Measurements from ENCODE around the gene KIF3B. TPM values are rescaled to one million over a fixed set of nuclear protein-coding genes. Genes with fewer than 3 reads are reported as not detected.

Gene KIF3B
- total RNA-seq = 10 to 100 TPM; 13.4 to 14.4 TPM
- 53.1 to 72.3 reads per million in 2 donors for total RNA-seq

DNA sequence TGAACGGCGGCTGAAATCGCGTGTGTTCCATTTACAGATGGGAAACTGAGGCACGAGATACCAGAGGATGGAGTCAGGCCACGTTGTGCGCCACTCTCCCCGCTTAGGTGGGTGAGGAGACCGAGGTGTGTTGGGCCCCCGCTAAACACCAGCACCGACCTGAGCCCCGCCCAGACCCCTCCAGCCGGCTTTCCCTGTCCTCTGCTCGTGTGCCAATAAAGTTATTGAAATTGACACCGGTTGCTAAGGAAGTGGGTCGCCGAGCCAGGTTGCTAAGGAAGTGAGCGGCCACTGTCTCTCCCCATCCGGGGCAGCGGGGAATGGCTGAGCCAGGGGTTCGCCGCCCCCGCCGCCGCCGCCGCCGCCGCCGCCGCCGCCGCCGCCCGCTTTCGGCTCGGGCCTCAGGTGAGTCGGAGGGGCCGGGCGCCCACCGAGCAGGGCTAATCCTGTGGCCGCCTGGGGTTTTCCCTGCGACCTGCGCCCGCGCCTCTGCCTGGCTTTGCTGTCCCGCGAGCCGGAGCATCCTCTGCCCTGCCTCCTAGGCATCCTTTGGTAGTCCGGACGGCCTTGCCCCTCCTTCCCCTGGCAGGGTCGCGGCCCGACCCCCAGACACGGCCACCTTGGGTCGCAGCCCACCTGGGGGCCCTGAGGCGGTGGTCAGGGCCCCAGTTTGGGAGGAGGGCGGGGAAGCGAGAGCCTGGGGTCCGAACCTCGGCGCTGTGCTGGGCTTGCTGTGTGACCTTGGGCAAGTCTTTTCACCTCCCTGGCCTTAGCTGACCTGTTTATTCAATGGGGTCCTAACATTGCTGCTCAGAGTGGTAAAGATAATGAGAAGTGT is at the start of gene KIF3B:
Gene KIF3B (plus strand): TSS at position 291 of the 838 bp plus-strand sequence. CDS start 32,127 bp downstream, outside the sequence.
- peak within 1 kb of the TSS; percentile 92 for H3K4me3 Mint-ChIP-seq
- no peaks in the 10 kb centered on the region for H3K9me3 ChIP-seq (ENCODE audit: control insufficient read depth, low read length, poor library complexity, severe bottlenecking)
- peaks cover 26% of the 10 kb centered on the region for H3K4me1 Mint-ChIP-seq
- peaks cover 10% of the 10 kb centered on the region for H3K36me3 Mint-ChIP-seq (ENCODE audit: low read depth)
- ATAC-seq = peak; percentile 93
- H3K27ac Mint-ChIP-seq = peak within 1 kb of the TSS; percentile 90
- no peaks in the 10 kb centered on the region for H3K27me3 Mint-ChIP-seq
- DNase-seq = peak; percentile 70 to 78 (median 75)

- DNase-seq (no peak), ATAC-seq (no peak)
- H3K4me3 Mint-ChIP-seq = no peak overlapping the region
- peaks cover 24% of the 10 kb centered on the region for H3K4me1 Mint-ChIP-seq
- H3K36me3 Mint-ChIP-seq (ENCODE audit: low read depth) = peaks cover 11% of the 10 kb centered on the region
- H3K27me3 Mint-ChIP-seq = no peaks in the 10 kb centered on the region
- no peaks in the 10 kb centered on the region for H3K9me3 ChIP-seq (ENCODE audit: control insufficient read depth, low read length, poor library complexity, severe bottlenecking)
- H3K27ac Mint-ChIP-seq = peak overlapping the region; percentile 49
Measured at GRCh38 chr20:32227744-32228688, 49.4 kb upstream of the KIF3B start.

DNA sequence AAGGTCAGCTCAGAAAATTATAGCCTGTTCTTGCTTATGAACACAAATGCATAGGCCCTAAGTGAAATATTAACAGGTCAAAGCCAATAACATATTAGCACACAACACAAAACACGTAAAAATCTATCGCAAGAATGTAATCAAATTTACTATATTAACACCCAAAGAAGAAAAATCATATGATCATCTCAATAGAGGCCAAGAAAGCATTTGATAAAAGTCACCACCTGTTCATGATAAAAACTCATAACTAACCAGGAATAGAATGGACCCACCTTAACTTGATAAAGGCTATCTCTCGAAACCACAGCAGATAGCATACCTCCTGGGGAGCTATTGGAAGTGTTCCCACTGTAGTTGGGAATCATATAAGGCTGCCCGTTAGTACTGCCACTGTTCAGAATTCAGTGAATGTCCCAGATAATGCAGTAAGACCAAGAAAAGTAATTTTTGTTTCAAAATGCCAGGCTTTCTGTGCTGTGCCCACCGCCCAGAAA is 48.2 kb upstream of the KIF3B start:
- Mint-ChIP-seq H3K27me3 (no peaks in the 10 kb centered on the region), H3K4me3 (no peak overlapping the region), H3K36me3 (ENCODE audit: low read depth) (peaks cover 11% of the 10 kb centered on the region), H3K4me1 (peaks cover 28% of the 10 kb centered on the region), H3K27ac (peak overlapping the region; percentile 49)
- DNase-seq (no peak), ATAC-seq (no peak)
- H3K9me3 ChIP-seq (ENCODE audit: control insufficient read depth, low read length, poor library complexity, severe bottlenecking) = no peaks in the 10 kb centered on the region

DNA sequence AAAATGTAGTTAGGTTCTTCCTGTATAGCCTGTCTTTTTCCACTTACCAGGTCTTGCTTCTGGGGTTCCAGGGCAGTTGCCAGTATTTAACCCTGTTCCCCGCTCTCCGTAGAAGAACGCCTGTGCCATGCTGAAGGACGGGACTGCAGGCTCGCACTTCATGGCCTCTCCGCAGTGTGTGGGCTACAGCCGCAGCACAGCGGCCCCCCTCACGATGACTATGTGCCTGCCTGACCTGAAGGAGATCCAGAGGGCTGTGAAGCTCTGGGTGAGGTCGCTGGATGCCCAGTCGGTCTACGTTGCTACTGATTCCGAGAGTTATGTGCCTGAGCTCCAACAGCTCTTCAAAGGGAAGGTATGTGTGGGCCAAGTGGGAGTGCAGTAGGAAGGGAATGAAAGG is 46.7 kb upstream of the KIF3B start:
- no peak overlapping the region for H3K4me3 Mint-ChIP-seq
- H3K27me3 Mint-ChIP-seq = no peaks in the 10 kb centered on the region
- H3K27ac Mint-ChIP-seq = peak overlapping the region; percentile 100
- peaks cover 13% of the 10 kb centered on the region for H3K36me3 Mint-ChIP-seq (ENCODE audit: low read depth)
- ATAC-seq (no peak), DNase-seq (no peak)
- no peaks in the 10 kb centered on the region for H3K9me3 ChIP-seq (ENCODE audit: control insufficient read depth, low read length, poor library complexity, severe bottlenecking)
- peaks cover 28% of the 10 kb centered on the region for H3K4me1 Mint-ChIP-seq

DNA sequence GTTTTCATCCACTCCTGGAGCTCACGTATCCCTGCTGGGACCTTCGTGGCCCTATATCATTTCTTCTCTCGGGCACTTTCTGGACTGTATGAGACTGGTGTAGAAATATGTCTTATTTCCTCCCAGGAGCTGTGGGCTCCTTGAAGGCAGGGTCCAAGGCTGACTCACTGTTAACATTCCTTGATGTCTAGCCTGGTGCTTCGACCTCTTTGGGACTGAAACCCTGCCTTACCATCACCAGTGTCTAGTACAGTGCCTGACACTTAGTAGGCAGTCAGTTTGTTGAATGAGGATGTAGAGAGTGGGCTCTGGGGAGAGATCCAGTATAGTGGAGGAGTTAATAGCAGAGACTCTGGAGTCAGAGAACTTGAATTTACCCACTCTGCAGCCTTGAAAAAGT is 46.2 kb upstream of the KIF3B start:
- H3K36me3 Mint-ChIP-seq (ENCODE audit: low read depth) = peaks cover 14% of the 10 kb centered on the region
- H3K27me3 Mint-ChIP-seq = no peaks in the 10 kb centered on the region
- peak overlapping the region; percentile 12 for H3K4me3 Mint-ChIP-seq
- peak overlapping the region; percentile 100 for H3K27ac Mint-ChIP-seq
- H3K4me1 Mint-ChIP-seq = peaks cover 30% of the 10 kb centered on the region
- no peaks in the 10 kb centered on the region for H3K9me3 ChIP-seq (ENCODE audit: control insufficient read depth, low read length, poor library complexity, severe bottlenecking)
- DNase-seq = no peak
- ATAC-seq = no peak

DNA sequence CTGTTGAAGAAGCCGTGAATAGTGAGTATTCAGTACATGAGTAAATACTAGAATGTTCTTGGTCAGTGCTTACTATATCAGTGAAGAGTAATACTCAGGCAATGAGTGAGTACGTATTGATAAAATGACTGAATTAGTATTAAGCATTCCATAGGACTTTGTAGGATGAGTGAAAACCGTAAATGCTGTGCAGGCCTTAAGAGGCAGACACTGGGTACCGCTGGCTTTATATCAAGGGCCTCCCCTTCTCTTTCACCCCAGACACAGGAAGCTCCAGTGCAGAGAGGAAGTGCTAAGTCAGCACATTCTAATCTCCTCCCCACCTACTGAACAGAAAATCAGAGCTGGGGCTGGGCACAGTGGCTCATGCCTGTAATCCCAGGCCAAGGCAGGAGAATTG is 45.6 kb upstream of the KIF3B start:
- H3K27me3 Mint-ChIP-seq = no peaks in the 10 kb centered on the region
- H3K4me3 Mint-ChIP-seq = peak overlapping the region; percentile 91
- peaks cover 14% of the 10 kb centered on the region for H3K36me3 Mint-ChIP-seq (ENCODE audit: low read depth)
- peak; percentile 96 for ATAC-seq
- peaks cover 30% of the 10 kb centered on the region for H3K4me1 Mint-ChIP-seq
- peak overlapping the region; percentile 100 for H3K27ac Mint-ChIP-seq
- peak in 1 of 3 donors; percentile 12 for DNase-seq
- H3K9me3 ChIP-seq (ENCODE audit: control insufficient read depth, low read length, poor library complexity, severe bottlenecking) = no peaks in the 10 kb centered on the region

DNA sequence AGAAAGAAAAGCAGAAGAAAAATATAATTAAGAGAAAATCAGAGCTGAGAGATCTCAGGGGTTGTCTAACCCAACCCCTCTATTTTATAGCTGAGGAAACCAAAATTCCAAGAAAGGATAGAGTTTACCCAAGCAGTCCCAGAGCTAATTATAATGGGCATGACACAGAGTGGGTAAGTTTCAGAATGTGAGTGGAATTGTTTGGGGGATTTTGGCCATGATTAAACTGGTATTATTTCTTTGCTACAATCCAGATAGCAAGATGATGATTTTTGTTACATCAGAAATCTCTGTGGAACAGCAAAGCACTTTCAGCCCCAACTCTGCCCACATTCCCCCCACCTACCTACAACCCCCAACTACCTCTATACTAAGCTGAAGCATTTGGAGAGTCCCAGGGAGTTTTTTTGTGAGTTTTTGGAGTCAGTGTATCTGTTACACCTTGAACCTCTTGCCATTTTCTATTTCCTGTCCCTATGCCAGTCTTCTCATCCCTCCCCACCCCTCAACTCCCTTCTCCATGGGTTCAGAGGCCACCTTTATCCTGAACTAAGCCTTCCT is 45.0 kb upstream of the KIF3B start:
- H3K9me3 ChIP-seq (ENCODE audit: control insufficient read depth, low read length, poor library complexity, severe bottlenecking) = no peaks in the 10 kb centered on the region
- Mint-ChIP-seq H3K4me1 (peaks cover 35% of the 10 kb centered on the region), H3K4me3 (peak overlapping the region; percentile 91), H3K36me3 (ENCODE audit: low read depth) (peaks cover 14% of the 10 kb centered on the region), H3K27me3 (no peaks in the 10 kb centered on the region), H3K27ac (peak overlapping the region; percentile 100)
- DNase-seq (no peak), ATAC-seq (peak; percentile 44)

GRCh38 chr20:32233286-32233685 is 44.2 kb upstream of the KIF3B start:
- no peaks in the 10 kb centered on the region for H3K27me3 Mint-ChIP-seq
- peaks cover 37% of the 10 kb centered on the region for H3K4me1 Mint-ChIP-seq
- H3K27ac Mint-ChIP-seq = peak overlapping the region; percentile 100
- DNase-seq = no peak
- no peak overlapping the region for H3K4me3 Mint-ChIP-seq
- no peak for ATAC-seq
- H3K36me3 Mint-ChIP-seq (ENCODE audit: low read depth) = peaks cover 11% of the 10 kb centered on the region
- no peaks in the 10 kb centered on the region for H3K9me3 ChIP-seq (ENCODE audit: control insufficient read depth, low read length, poor library complexity, severe bottlenecking)

- Mint-ChIP-seq H3K36me3 (ENCODE audit: low read depth) (peaks cover 7% of the 10 kb centered on the region), H3K4me3 (no peak overlapping the region), H3K27me3 (no peaks in the 10 kb centered on the region), H3K4me1 (peaks cover 37% of the 10 kb centered on the region), H3K27ac (peak overlapping the region; percentile 100)
- DNase-seq = no peak
- no peak for ATAC-seq
- no peaks in the 10 kb centered on the region for H3K9me3 ChIP-seq (ENCODE audit: control insufficient read depth, low read length, poor library complexity, severe bottlenecking)
Measured at GRCh38 chr20:32234135-32234808, 43.2 kb upstream of the KIF3B start.

DNA sequence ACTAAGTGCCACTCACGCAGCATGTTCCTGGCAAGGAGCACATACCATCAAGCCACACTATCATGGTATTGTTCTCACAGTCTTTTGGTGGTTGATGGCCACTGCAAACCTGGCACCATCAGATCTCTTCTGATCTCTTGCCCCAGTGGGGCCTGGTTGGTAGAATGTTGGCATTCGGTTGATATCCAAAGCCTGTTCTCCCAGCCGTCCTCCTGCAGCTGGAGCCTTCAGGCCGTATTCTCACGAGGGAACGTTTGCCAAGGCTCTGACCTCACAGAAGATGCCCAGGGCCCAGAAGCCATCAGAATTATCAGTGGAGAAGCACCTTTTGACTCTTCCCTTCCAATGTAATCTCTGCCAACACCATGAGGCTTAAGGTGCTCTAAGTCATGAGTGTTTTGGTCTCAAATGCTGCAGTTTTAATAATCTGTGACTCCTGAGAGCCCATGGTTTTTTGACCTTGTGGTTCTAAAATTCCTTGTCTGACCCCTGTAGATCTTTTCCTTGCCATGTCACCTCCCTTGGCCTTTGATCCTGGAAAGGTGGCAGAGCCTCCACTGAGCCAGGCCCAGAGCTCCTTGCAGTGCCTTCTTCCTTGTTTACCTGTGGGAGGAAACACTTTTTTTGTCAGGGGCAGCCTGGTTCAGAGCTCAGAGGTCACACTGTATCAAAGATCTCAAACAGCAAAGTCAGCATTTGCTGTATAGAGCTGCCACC is 42.0 kb upstream of the KIF3B start:
- Mint-ChIP-seq H3K36me3 (ENCODE audit: low read depth) (peaks cover 7% of the 10 kb centered on the region), H3K4me3 (no peak overlapping the region)

DNA sequence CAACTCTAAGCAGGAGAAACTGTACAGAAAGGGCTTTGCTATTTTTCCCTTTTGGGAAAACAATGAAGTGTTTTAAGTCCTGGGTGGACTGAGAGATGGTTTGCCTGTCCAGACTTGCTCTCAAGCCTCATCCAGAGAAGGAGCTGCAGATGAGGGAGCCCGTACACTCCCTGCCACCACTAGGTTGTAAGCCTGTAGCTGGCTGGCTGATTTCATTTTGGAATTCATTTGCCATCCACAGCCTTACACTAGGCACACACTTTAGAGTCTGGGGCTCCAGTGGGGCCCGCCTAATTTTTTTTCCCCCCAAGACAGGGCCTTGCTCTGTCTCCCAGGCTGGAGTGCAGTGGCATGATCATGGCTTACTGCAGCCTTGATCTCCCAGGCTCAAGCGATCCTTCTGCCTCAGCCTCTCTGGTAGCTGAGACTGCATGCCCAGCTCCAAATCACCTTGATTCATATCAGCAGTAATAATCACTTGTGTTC is 41.4 kb upstream of the KIF3B start:
- DNase-seq (no peak), ATAC-seq (no peak)
- no peaks in the 10 kb centered on the region for H3K9me3 ChIP-seq (ENCODE audit: control insufficient read depth, low read length, poor library complexity, severe bottlenecking)
- H3K27me3 Mint-ChIP-seq = no peaks in the 10 kb centered on the region
- no peak overlapping the region for H3K4me3 Mint-ChIP-seq
- peaks cover 32% of the 10 kb centered on the region for H3K4me1 Mint-ChIP-seq
- H3K36me3 Mint-ChIP-seq (ENCODE audit: low read depth) = peaks cover 5% of the 10 kb centered on the region
- peak overlapping the region; percentile 100 for H3K27ac Mint-ChIP-seq

More for the DNA sequence above, 42.0 kb upstream of the KIF3B start:
- peak overlapping the region; percentile 100 for H3K27ac Mint-ChIP-seq
- H3K9me3 ChIP-seq (ENCODE audit: control insufficient read depth, low read length, poor library complexity, severe bottlenecking) = no peaks in the 10 kb centered on the region
- DNase-seq (no peak), ATAC-seq (no peak)
- H3K27me3 Mint-ChIP-seq = no peaks in the 10 kb centered on the region
- peaks cover 37% of the 10 kb centered on the region for H3K4me1 Mint-ChIP-seq

DNA sequence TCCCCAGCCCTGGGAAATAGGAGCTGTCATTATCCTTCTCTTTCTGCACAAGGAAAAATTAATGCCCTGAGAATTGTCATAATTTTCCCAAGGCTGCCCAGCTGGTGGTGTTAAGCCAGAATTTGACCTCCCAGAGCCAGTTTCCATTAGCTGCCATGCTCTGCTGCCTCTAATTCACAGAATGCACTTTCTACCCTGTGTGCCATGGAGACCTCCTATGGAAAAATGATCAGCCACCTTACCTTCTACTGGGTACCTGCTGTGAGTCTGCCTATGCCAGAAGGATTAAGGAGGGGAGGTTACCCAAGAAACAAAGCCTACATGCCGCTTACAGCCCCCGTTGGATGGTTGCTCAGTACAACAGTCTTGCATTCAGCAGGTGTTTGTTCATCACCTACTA is 40.6 kb upstream of the KIF3B start:
- no peaks in the 10 kb centered on the region for H3K27me3 Mint-ChIP-seq
- H3K27ac Mint-ChIP-seq = peak overlapping the region; percentile 100
- H3K9me3 ChIP-seq (ENCODE audit: control insufficient read depth, low read length, poor library complexity, severe bottlenecking) = no peaks in the 10 kb centered on the region
- H3K4me1 Mint-ChIP-seq = peaks cover 24% of the 10 kb centered on the region
- DNase-seq (no peak), ATAC-seq (no peak)
- no peak overlapping the region for H3K4me3 Mint-ChIP-seq
- H3K36me3 Mint-ChIP-seq (ENCODE audit: low read depth) = peaks cover 5% of the 10 kb centered on the region
